Ascending aorta (tissue), 2 donors: ENCODE results near the gene KIFC3. TPM values are rescaled to one million over a fixed set of nuclear protein-coding genes. Genes with fewer than 3 reads are reported as not detected.

Experiments
- DNase-seq, 2 donors: peaks; one replicate each; pipeline ENCODE4 v3.0.0-alpha.2; 2019; ENCODE audit warnings: low spot score in 2 of 2
- H3K27ac ChIP-seq, 2 donors: fragments of 200-600 bp; sonication (generic); one replicate each; pipeline ENCODE4 v1.5.1; 2016 to 2017; ENCODE audit warnings: mild to moderate bottlenecking in 1 of 2
- H3K27me3 ChIP-seq: fragments of 200-600 bp; sonication (generic); one replicate; pipeline ENCODE4 v1.5.1; 2017
- H3K36me3 ChIP-seq, 2 donors: fragments of 200-600 bp; sonication (generic); one replicate each; pipeline ENCODE4 v1.5.1; 2016
- H3K4me1 ChIP-seq, 2 donors: fragments of 200-600 bp; sonication (generic); one replicate each; pipeline ENCODE4 v1.5.1; 2016 to 2017; ENCODE audit warnings: mild to moderate bottlenecking in 1 of 2
- H3K4me3 ChIP-seq, 2 donors: fragments of 200-600 bp; sonication (generic); one replicate each; pipeline ENCODE4 v1.5.1; 2016 to 2017; ENCODE audit warnings: mild to moderate bottlenecking in 1 of 2
- H3K9me3 ChIP-seq, 2 donors: fragments of 200-600 bp; sonication (generic); one replicate each; pipeline ENCODE4 v1.5.1; 2016
- CTCF ChIP-seq, 3 experiments: fragments of 200-600 bp in 2 of 3; fragments of 450-650 bp in 1 of 3; sonication (generic) in 2 of 3; IDR thresholded peaks; one replicate each; pipeline ENCODE4 v1.5.1; 2016 to 2019; ENCODE audit warnings: antibody characterized with exemption in 3 of 3, mild to moderate bottlenecking in 1 of 3, moderate library complexity in 1 of 3
- intact Hi-C: fragments of 100-400 bp; cut with DNase I; formaldehyde crosslinking; loops from one replicate; pipeline ENCODE4 v1.15.1; 2023
- total RNA-seq: library from RNA; depleted of rRNA; stranded (reverse); fragments of >200 nt; gene quantifications from one replicate; pipeline ENCODE4 v1.1.0, GENCODE V29; 2016

Gene KIFC3
- total RNA-seq, 1 donor from 2014 or later: 54.9 TPM

- intact Hi-C loops: loop anchor here (1.0 to 2.0 kb wide), 5 partner anchors 23 to 246 kb away; partner anchors contain the start of genes KATNB1 and ZNF319
- Histone ChIP-seq H3K27me3 (no peaks in the 10 kb centered on the region), H3K4me3 (no peak overlapping the region), H3K27ac (no peak overlapping the region), H3K9me3 (no peaks in the 10 kb centered on the region), H3K4me1 (no peaks in the 10 kb centered on the region), H3K36me3 (peaks cover 24 to 44% of the 10 kb centered on the region in 2 donors)
- no peak for TF ChIP-seq CTCF (IDR thresholded peaks at IDR 0.05)
- DNase-seq: no peak
Measured at GRCh38 chr16:57757883-57758282, 44.4 kb downstream of the KIFC3 start.

- H3K9me3 ChIP-seq: no peaks in the 10 kb centered on the region
- H3K27me3 ChIP-seq: no peaks in the 10 kb centered on the region
- peaks cover 24 to 45% of the 10 kb centered on the region in 2 donors for H3K36me3 ChIP-seq
- DNase-seq: peak; percentile 46 to 93
- H3K27ac ChIP-seq: no peak overlapping the region
- no peak overlapping the region for H3K4me3 ChIP-seq
- TF ChIP-seq CTCF (IDR thresholded peaks at IDR 0.05): peak; percentile 92 to 98 (median 92)
- intact Hi-C loops: loop anchor here (1.0 to 2.0 kb wide), 5 partner anchors 22 to 247 kb away; partner anchors contain the start of genes KATNB1 and ZNF319
- H3K4me1 ChIP-seq: no peaks in the 10 kb centered on the region
Measured at GRCh38 chr16:57757326-57757786, 44.9 kb downstream of the KIFC3 start.

GRCh38 chr16:57756424-57757325 is 45.6 kb downstream of the KIFC3 start:
- no peaks in the 10 kb centered on the region for H3K27me3 ChIP-seq
- DNase-seq: no peak
- no peak overlapping the region for H3K27ac ChIP-seq
- no peaks in the 10 kb centered on the region for H3K4me1 ChIP-seq
- peaks cover 24 to 52% of the 10 kb centered on the region in 2 donors for H3K36me3 ChIP-seq
- intact Hi-C loops: loop anchor here (1.0 to 2.0 kb wide), 5 partner anchors 21 to 248 kb away; partner anchors contain the start of genes KATNB1 and ZNF319
- no peaks in the 10 kb centered on the region for H3K9me3 ChIP-seq
- H3K4me3 ChIP-seq: no peak overlapping the region
- TF ChIP-seq CTCF (IDR thresholded peaks at IDR 0.05): no peak

GRCh38 chr16:57755726-57756423 is 46.4 kb downstream of the KIFC3 start:
- Histone ChIP-seq H3K27me3 (no peaks in the 10 kb centered on the region), H3K4me3 (no peak overlapping the region), H3K27ac (no peak overlapping the region), H3K36me3 (peaks cover 19 to 53% of the 10 kb centered on the region in 2 donors), H3K4me1 (no peaks in the 10 kb centered on the region), H3K9me3 (no peaks in the 10 kb centered on the region)
- DNase-seq: no peak
- TF ChIP-seq CTCF (IDR thresholded peaks at IDR 0.05): no peak
- intact Hi-C loops: loop anchor here (2.0 kb wide), 1 partner anchor 45 kb away; no protein-coding TSS in a partner anchor

GRCh38 chr16:57755061-57755684 is 47.1 kb downstream of the KIFC3 start:
- H3K27ac ChIP-seq: no peak overlapping the region
- no peak overlapping the region for H3K4me3 ChIP-seq
- TF ChIP-seq CTCF (IDR thresholded peaks at IDR 0.05): no peak
- no peaks in the 10 kb centered on the region for H3K9me3 ChIP-seq
- intact Hi-C loops: no loop called here
- peaks cover 13 to 47% of the 10 kb centered on the region in 2 donors for H3K36me3 ChIP-seq
- H3K27me3 ChIP-seq: no peaks in the 10 kb centered on the region
- H3K4me1 ChIP-seq: no peaks in the 10 kb centered on the region
- no peak for DNase-seq
